OCI-LY3 (cell line): ENCODE results near the gene MRPS5.

Experiments used
- H2AFZ ChIP-seq: fragments of 200-600, 300-600 bp; shearing (Covaris generic); 2 replicates; pipeline ENCODE4 v1.6.0; 2014; ENCODE audit warnings: antibody characterized with exemption, low read depth, low read length
- H3K27ac ChIP-seq: fragments of 200-600, 300-600 bp; sonication (generic); 2 replicates; pipeline ENCODE4 v1.5.1; 2014; ENCODE audit warnings: mild to moderate bottlenecking, low read length, moderate library complexity, mixed read lengths
- H3K27me3 ChIP-seq: fragments of 200-600, 300-600 bp; sonication (generic); 2 replicates; pipeline ENCODE4 v1.6.1; 2014; ENCODE audit warnings: low read depth, low read length, mixed read lengths
- H3K36me3 ChIP-seq: fragments of 200-600, 300-600 bp; sonication (generic); replicated peaks from 2 replicates; pipeline ENCODE3; 2014; ENCODE audit warnings: low read depth, low read length, mixed read lengths
- H3K4me1 ChIP-seq: fragments of 300-600, 200-600 bp; sonication (generic); 2 replicates; pipeline ENCODE4 v1.6.1; 2014; ENCODE audit warnings: low read length, mixed read lengths
- H3K4me2 ChIP-seq: fragments of 200-600, 300-600 bp; sonication (generic); 2 replicates; pipeline ENCODE4 v1.6.1; 2014; ENCODE audit warnings: low read length, mixed read lengths
- H3K4me3 ChIP-seq: fragments of 300-600, 200-600 bp; sonication (generic); 2 replicates; pipeline ENCODE4 v1.5.1; 2014; ENCODE audit warnings: antibody characterized with exemption, mild to moderate bottlenecking, low read length, moderate library complexity
- H3K79me2 ChIP-seq: fragments of 300-600, 200-600 bp; shearing (Covaris generic); 2 replicates; pipeline ENCODE4 v1.6.1; 2014; ENCODE audit warnings: mild to moderate bottlenecking, low read length, mixed read lengths
- H3K9ac ChIP-seq: fragments of 300-600, 200-600 bp; shearing (Covaris generic); 2 replicates; pipeline ENCODE4 v1.6.0; 2014; ENCODE audit warnings: mild to moderate bottlenecking, low read length, moderate library complexity
- H3K9me3 ChIP-seq: fragments of 200-600, 300-600 bp; shearing (Covaris generic); 2 replicates; pipeline ENCODE4 v1.6.1; 2014; ENCODE audit warnings: low read length, mixed read lengths; ENCODE audit not compliant: insufficient read depth
- H4K20me1 ChIP-seq: fragments of 200-600, 300-600 bp; sonication (generic); 2 replicates; pipeline ENCODE4 v1.6.1; 2016; ENCODE audit warnings: low read length, mixed read lengths; ENCODE audit not compliant: insufficient read depth
- CTCF ChIP-seq: fragments of 200-600, 300-600 bp; sonication (generic); IDR thresholded peaks from 2 replicates; pipeline ENCODE4 v1.5.1; 2014; ENCODE audit warnings: antibody characterized with exemption, low read length, low read depth
- EZH2phosphoT487 ChIP-seq: fragments of 200-600 bp; shearing (Covaris generic); IDR thresholded peaks from 2 replicates; pipeline ENCODE4 v1.6.1; 2018; ENCODE audit warnings: antibody characterized with exemption, mixed run types, low read depth

MRPS5 gene

DNA sequence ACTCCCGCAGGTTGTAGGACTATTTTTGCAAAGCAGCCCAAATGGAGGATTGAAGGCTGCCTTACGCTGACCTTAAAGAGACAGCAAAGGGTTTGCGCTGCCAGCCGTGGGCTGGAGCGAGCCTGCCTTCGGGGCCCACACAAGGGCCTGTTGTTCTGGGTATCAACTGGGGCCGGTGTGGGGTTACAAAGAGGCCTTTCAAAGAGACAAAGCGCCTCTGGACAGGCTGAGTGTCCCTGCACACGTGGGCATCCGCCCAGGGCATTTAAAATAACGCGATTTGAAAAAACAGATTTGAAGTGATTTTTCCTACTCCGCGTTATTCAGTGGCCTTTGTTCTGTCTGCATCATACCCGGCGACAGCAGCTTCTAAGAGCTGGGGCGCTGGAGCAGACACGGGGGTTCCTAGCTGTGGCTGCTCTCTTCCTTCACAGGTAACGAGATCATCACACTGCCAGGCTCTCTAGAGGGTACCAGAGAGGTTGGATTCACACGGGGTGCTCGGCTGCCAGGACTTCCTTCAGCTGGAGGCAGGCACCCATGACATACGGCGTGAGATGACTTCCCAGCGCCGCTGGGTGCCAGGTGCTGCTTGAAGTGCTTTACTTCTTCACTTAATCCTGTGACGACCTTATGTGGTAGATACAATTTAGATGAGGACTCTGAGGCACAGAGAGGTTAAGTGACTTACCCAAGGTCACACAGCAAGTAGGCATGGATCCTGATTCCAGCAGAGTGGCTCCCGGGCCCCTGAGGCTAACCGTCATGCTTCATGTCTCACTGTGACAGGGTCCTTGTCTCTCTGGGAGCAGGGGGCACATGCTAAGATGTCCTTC lies 63.9 kb downstream of the MRPS5 start:
- Histone ChIP-seq H3K36me3 (no peaks in the 10 kb centered on the region), H3K79me2 (no peaks in the 10 kb centered on the region), H3K9me3 (no peaks in the 10 kb centered on the region), H3K27me3 (peaks cover 15% of the 10 kb centered on the region), H3K4me1 (peaks cover 14% of the 10 kb centered on the region), H3K4me2 (no peak overlapping the region), H4K20me1 (no peaks in the 10 kb centered on the region), H2AFZ (no peak overlapping the region), H3K4me3 (no peak overlapping the region), H3K9ac (no peak overlapping the region), H3K27ac (no peak overlapping the region)
- TF ChIP-seq CTCF = no peak
- no peak for TF ChIP-seq EZH2phosphoT487

DNA sequence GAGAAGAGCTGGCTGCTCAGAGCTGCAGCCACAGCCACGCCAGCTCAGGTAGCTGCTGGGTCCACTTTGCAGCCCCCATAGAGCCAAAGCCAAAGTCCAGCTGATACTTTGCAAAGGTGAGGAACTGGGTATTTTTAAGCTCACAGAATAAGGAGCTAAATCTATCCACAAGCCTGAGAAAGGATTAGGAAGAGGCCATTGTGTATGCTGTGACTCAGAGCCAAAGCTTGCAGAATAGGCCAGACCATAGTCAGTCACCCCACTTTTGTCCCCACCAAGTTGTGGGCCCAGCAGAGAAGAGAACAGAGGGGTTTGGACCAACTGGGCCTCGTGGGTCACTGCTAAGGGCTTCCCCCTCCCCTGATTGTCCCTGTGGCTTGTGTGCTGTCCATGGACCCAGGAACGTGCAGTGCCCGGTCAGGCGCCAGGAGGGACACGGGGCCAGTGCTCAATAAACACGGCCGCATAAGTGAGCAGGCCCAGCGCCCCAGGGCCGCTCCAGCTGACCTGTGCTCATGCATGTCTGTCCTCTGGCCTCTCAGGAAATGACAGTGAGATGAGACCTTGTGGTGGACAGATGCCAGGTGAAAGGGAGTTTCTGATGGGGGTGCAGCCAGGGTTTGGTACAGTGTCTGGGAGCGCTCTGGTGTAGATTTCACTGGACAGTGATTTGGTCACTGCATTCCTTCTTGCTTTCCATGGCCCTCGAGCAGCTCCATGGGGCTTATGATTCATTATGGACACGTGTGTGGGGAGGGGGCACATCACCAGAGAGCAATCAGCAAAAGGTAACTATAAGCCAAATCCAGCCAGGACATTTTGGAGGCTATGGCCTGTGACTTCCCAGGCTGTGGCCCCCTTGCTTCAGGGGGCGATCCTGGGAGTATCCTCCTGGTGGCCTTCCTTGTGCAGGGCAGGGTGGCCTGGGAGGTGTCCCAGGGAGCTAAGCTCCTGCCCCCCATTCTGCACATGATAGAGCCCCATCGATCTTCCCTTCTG lies 64.8 kb downstream of the MRPS5 start:
- no peak overlapping the region for H2AFZ ChIP-seq
- TF ChIP-seq EZH2phosphoT487 (no peak), CTCF (no peak)
- no peak overlapping the region for H3K4me2 ChIP-seq
- no peaks in the 10 kb centered on the region for H4K20me1 ChIP-seq
- no peak overlapping the region for H3K4me3 ChIP-seq
- no peaks in the 10 kb centered on the region for H3K9me3 ChIP-seq
- peaks cover 10% of the 10 kb centered on the region for H3K4me1 ChIP-seq
- no peaks in the 10 kb centered on the region for H3K79me2 ChIP-seq
- H3K36me3 ChIP-seq = no peaks in the 10 kb centered on the region
- no peak overlapping the region for H3K27ac ChIP-seq
- peaks cover 15% of the 10 kb centered on the region for H3K27me3 ChIP-seq
- H3K9ac ChIP-seq = no peak overlapping the region

DNA sequence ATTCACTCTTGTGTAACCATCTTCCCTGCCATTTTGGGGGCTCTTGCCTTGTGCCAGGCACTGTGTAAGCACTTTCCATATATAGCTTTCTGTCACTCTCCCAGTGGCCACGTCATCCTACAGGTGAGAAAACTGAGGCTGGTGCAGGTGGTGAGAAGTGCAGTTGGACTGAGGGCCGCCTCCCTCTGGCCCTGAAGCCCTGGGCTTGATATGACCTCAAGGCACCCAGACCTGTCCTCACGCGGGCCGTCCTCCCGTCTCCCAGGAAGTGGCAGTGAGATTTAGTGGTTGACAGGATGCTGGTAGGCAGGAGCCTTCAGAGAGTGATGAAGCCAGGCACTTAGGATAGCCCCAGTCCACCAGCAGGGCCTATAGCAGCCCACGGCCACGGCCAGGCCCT lies 65.6 kb downstream of the MRPS5 start:
- Histone ChIP-seq H3K27ac (no peak overlapping the region), H3K9me3 (no peaks in the 10 kb centered on the region), H3K4me3 (no peak overlapping the region)

More for the DNA sequence above, 65.6 kb downstream of the MRPS5 start:
- Histone ChIP-seq H2AFZ (no peak overlapping the region), H3K4me1 (peaks cover 10% of the 10 kb centered on the region), H4K20me1 (no peaks in the 10 kb centered on the region), H3K9ac (no peak overlapping the region), H3K79me2 (no peaks in the 10 kb centered on the region), H3K27me3 (peaks cover 15% of the 10 kb centered on the region), H3K36me3 (no peaks in the 10 kb centered on the region), H3K4me2 (no peak overlapping the region)
- TF ChIP-seq EZH2phosphoT487 = no peak
- no peak for TF ChIP-seq CTCF
